Fibroblast of pulmonary artery (primary cell): Measurements from ENCODE around the gene SETBP1.

Experiments
- DNase-seq: peaks from one replicate; pipeline ENCODE4 v3.0.0-alpha.2; 2010; ENCODE audit warnings: low read depth
- H3K4me3 ChIP-seq: replicated peaks from 2 replicates; pipeline ENCODE4 v1.5.1; 2011; ENCODE audit warnings: low read depth, mild to moderate bottlenecking, control low read depth, low read length, moderate library complexity
- TF ChIP-seq, protein P1 (sequence below): IDR thresholded peaks from 2 replicates; pipeline ENCODE4 v1.5.1; 2011; ENCODE audit warnings: mild to moderate bottlenecking, control low read depth, low read length, inconsistent platforms; ENCODE audit errors: missing control alignments

The SETBP1 gene

GRCh38 chr18:44786688-44787087 is 106.0 kb downstream of the SETBP1 start:
- no peak overlapping the region for H3K4me3 ChIP-seq
- TF ChIP-seq, protein P1, sequence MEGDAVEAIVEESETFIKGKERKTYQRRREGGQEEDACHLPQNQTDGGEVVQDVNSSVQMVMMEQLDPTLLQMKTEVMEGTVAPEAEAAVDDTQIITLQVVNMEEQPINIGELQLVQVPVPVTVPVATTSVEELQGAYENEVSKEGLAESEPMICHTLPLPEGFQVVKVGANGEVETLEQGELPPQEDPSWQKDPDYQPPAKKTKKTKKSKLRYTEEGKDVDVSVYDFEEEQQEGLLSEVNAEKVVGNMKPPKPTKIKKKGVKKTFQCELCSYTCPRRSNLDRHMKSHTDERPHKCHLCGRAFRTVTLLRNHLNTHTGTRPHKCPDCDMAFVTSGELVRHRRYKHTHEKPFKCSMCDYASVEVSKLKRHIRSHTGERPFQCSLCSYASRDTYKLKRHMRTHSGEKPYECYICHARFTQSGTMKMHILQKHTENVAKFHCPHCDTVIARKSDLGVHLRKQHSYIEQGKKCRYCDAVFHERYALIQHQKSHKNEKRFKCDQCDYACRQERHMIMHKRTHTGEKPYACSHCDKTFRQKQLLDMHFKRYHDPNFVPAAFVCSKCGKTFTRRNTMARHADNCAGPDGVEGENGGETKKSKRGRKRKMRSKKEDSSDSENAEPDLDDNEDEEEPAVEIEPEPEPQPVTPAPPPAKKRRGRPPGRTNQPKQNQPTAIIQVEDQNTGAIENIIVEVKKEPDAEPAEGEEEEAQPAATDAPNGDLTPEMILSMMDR, result no peak
- DNase-seq, result no peak

DNA sequence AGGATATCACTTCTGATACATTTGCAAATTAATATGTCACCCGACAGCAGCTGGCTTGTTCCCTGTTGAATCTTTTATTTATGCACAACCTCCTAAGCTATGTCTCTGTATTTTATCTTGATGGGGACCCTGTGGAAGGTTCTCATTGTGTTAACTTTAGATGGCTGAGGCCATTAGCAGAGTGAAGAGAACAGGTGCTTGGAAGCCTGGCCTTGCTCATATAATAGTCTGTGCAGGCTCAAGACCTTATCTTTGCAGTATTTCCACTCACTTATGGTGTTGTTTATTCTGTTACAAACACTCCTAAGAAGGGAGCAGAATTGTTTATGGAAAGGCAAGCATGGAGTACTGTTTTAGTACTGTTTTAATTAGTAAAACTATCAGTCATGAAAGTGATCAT is 107.6 kb downstream of the SETBP1 start:
- no peak overlapping the region for H3K4me3 ChIP-seq
- DNase-seq, result no peak
- TF ChIP-seq, protein P1, result no peak

GRCh38 chr18:44789710-44790109 is 109.0 kb downstream of the SETBP1 start:
- no peak overlapping the region for H3K4me3 ChIP-seq
- DNase-seq, result peak; percentile 35
- TF ChIP-seq, protein P1, result no peak

- TF ChIP-seq, protein P1, result no peak
- no peak overlapping the region for H3K4me3 ChIP-seq
- DNase-seq, result no peak
Observed at GRCh38 chr18:44790860-44791259, 110.2 kb downstream of the SETBP1 start.

DNA sequence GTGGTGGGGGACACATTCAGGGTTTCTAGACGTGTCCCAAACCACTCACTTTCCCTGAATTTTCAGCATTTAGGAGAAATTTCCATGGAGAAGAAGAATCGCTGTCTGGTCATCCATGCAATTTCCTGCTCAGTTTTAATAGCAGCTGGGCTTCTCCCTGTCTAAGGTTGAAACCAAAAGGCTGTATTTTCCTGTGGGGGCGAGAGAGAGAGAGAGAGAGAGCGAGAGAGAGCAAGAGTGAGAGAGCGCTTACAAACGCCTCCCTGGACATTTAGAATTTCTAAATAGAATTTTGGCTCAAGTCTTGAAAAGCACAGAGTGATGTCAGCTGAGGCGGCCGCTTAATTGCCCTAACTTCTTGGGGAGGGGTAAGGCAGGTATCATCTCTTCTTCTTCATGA is 110.8 kb downstream of the SETBP1 start:
- H3K4me3 ChIP-seq, result no peak overlapping the region
- no peak for DNase-seq
- TF ChIP-seq, protein P1, result no peak

DNA sequence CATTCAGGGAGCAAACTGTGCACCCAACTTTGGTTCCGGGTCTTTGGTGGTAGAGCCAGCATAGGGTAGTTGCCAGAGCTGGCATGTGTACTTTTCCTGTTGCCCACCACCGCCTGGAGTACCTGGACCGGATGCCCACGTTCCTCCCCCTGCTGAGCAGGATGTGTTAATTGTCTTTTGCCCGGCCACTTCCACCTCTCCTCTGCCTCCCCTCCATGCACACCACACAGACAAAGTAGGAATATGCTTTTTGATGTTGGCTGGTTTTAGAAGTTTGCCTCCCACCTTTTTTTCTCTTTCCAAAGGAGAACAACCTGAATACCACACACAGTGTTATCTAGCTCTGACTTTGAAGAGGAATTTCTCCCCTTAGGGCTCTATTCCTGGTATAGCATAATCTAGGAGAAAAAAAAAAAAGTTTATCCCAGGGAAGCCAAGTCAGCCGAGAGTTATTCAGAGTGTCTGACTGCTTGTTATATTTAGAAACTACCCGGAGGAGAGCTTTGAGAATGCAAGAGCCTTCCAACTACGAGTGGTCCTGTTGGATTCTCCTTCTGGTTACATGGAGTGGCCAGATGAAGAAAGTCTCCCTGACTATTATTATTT is 111.9 kb downstream of the SETBP1 start:
- DNase-seq, result peak; percentile 17
- TF ChIP-seq, protein P1, result no peak

GRCh38 chr18:44793194-44793593 is 112.5 kb downstream of the SETBP1 start:
- no peak for DNase-seq
- TF ChIP-seq, protein P1, result no peak
- H3K4me3 ChIP-seq, result no peak overlapping the region

More for the DNA sequence above, 111.9 kb downstream of the SETBP1 start:
- H3K4me3 ChIP-seq, result no peak overlapping the region
